ENCODE data around the gene SLX4IP. TPM values are rescaled to one million over a fixed set of nuclear protein-coding genes. Genes with fewer than 3 reads are reported as not detected.

Gene SLX4IP
- total and polyA plus RNA-seq, 2 of the 13 experiments (the other 11 are each of a cell fraction or from before 2014, with no cell fraction given), result 3.6 to 7.3 TPM

- TF ChIP-seq NFE2L2 (IDR thresholded peaks at IDR 0.05; ENCODE audit: low read length), result no peak
- peak; percentile 74; the same call in 1 of the 2 replicates for TF ChIP-seq ZNF574 (CRISPR knock-in tag; IDR thresholded peaks at IDR 0.05)
- TF ChIP-seq ATM (IDR thresholded peaks at IDR 0.05; ENCODE audit: borderline replicate concordance), result no peak
- 0 out of 2 replicates have a peak, but pooled peaks have one; percentile 31 for TF ChIP-seq DNMT3B (CRISPR knock-in tag; conservative IDR thresholded peaks at IDR 0.05)
- TF ChIP-seq STAT5B (CRISPR knock-in tag; IDR thresholded peaks at IDR 0.05), result no peak
- TF ChIP-seq E2F2 (CRISPR knock-in tag; IDR thresholded peaks at IDR 0.05; ENCODE audit: borderline replicate concordance), result 0 out of 2 replicates have a peak, but pooled peaks have one; percentile 59
- no peak; the same call in 1 of the 2 replicates for TF ChIP-seq STAT6 (CRISPR knock-in tag; IDR thresholded peaks at IDR 0.05; ENCODE audit: borderline replicate concordance)
- TF ChIP-seq ERF (CRISPR knock-in tag; IDR thresholded peaks at IDR 0.05), result peak; percentile 87
- no peak; the same call in 1 of the 2 replicates for TF ChIP-seq BRD4 (CRISPR knock-in tag; IDR thresholded peaks at IDR 0.05)
- TF ChIP-seq TEAD2 (CRISPR knock-in tag; IDR thresholded peaks at IDR 0.05), result 0 out of 2 replicates have a peak, but pooled peaks have one; percentile 43
- no peak for TF ChIP-seq ZNF260 (CRISPR knock-in tag; IDR thresholded peaks at IDR 0.05; ENCODE audit: borderline replicate concordance, low read depth)
- no peak; the same call in none of the 2 replicates for TF ChIP-seq ZBTB43 (CRISPR knock-in tag; conservative IDR thresholded peaks at IDR 0.05)
- peak; percentile 81 for TF ChIP-seq DMAP1 (CRISPR knock-in tag; IDR thresholded peaks at IDR 0.05)
- peak; percentile 34; the same call in 1 of the 3 replicates for TF ChIP-seq MXI1 (IDR thresholded peaks at IDR 0.05; ENCODE audit: borderline replicate concordance, low read depth, low read length)
- TF ChIP-seq SALL2 (CRISPR knock-in tag; IDR thresholded peaks at IDR 0.05), result peak; percentile 6; the same call in 1 of the 2 replicates
- TF ChIP-seq ZNF598 (CRISPR knock-in tag; IDR thresholded peaks at IDR 0.05; ENCODE audit: borderline replicate concordance), result no peak; the same call in 1 of the 2 replicates
- TF ChIP-seq NR2C2 (CRISPR knock-in tag; IDR thresholded peaks at IDR 0.05; ENCODE audit: borderline replicate concordance), result no peak; the same call in 1 of the 2 replicates
- TF ChIP-seq CBX2 (IDR thresholded peaks at IDR 0.05; ENCODE audit: low read depth, low read length), result no peak
- no peak for TF ChIP-seq CBX2 (CRISPR knock-in tag; IDR thresholded peaks at IDR 0.05; ENCODE audit: low read depth)
- TF ChIP-seq HOXA7 (CRISPR knock-in tag; IDR thresholded peaks at IDR 0.05), result no peak
- TF ChIP-seq ZNF24 (IDR thresholded peaks at IDR 0.05), result no peak
- no peak; the same call in none of the 2 replicates for TF ChIP-seq KDM4B (CRISPR knock-in tag; IDR thresholded peaks at IDR 0.05)
Measured at GRCh38 chr20:10673842-10674683, 239.0 kb downstream of the SLX4IP start, which contains the start of gene JAG1 (continued).
